Peyer's patch (tissue), 4 donors: ENCODE measurements around the gene FREM3. TPM values are rescaled to one million over a fixed set of nuclear protein-coding genes. Genes with fewer than 3 reads are reported as not detected.
"Not testable (repeated sequence)": the region's sequence is repeated elsewhere in the genome, so short reads cannot be mapped to it uniquely, and the experiment has no call there.

Source experiments
- DNase-seq, 3 donors: peaks; one replicate each; pipeline ENCODE4 v3.0.0-alpha.2; 2017 to 2019
- H3K27ac ChIP-seq, 4 donors: fragments of 200-600 bp; sonication (generic); one replicate each; pipeline ENCODE4 v1.5.1; 2016 to 2019
- H3K27me3 ChIP-seq, 2 donors: fragments of 200-600 bp; sonication (generic); one replicate each; pipeline ENCODE4 v1.5.1; 2019
- H3K36me3 ChIP-seq, 3 donors: fragments of 200-600 bp; sonication (generic); one replicate each; pipeline ENCODE4 v1.5.1; 2016 to 2019
- H3K4me1 ChIP-seq, 4 donors: fragments of 200-600 bp; sonication (generic); one replicate each; pipeline ENCODE4 v1.5.1; 2016 to 2019
- H3K4me3 ChIP-seq, 4 donors: fragments of 200-600 bp; sonication (generic); 1 replicate in 3 of 4; 2 replicates in 1 of 4; pipeline ENCODE4 v1.5.1; 2016 to 2019; ENCODE audit warnings: mild to moderate bottlenecking in 1 of 4
- H3K9me3 ChIP-seq, 4 donors: fragments of 200-600 bp; sonication (generic); one replicate each; pipeline ENCODE4 v1.5.1; 2016 to 2019; ENCODE audit warnings: mild to moderate bottlenecking in 1 of 4
- CTCF ChIP-seq, 6 experiments: fragments of 450-650 bp in 4 of 6; fragments of 200-600 bp in 2 of 6; sonication (generic) in 1 of 6; IDR thresholded peaks; one replicate each; pipeline ENCODE4 v1.5.1; 2017 to 2019; ENCODE audit warnings: antibody characterized with exemption in 6 of 6, mild to moderate bottlenecking in 3 of 6, moderate library complexity in 1 of 6
- POLR2A ChIP-seq, 2 donors: fragments of 450-650 bp; IDR thresholded peaks; one replicate each; pipeline ENCODE4 v1.5.1; 2017; ENCODE audit warnings: antibody characterized with exemption in 2 of 2, mild to moderate bottlenecking in 2 of 2, moderate library complexity in 2 of 2
- total RNA-seq, 4 donors: library from RNA; depleted of rRNA; stranded (reverse); fragments of >200 nt; gene quantifications; one replicate each; pipeline ENCODE4 v1.1.0, GENCODE V29; 2016

The FREM3 gene
- total RNA-seq, 4 donors from 2014 or later, result 0.83 TPM; not detected in 3

GRCh38 chr4:143728166-143728565, 27.7 kb upstream of the FREM3 start:
- Histone ChIP-seq H3K4me3 (no peak overlapping the region), H3K27me3 (no peaks in the 10 kb centered on the region), H3K9me3 (no peaks in the 10 kb centered on the region), H3K27ac (no peak overlapping the region), H3K4me1 (no peaks in the 10 kb centered on the region), H3K36me3 (no peaks in the 10 kb centered on the region)
- TF ChIP-seq CTCF (IDR thresholded peaks at IDR 0.05) (no peak), POLR2A (IDR thresholded peaks at IDR 0.05) (no peak)
- no peak for DNase-seq

GRCh38 chr4:143726714-143727113, 26.2 kb upstream of the FREM3 start:
- Histone ChIP-seq H3K9me3 (no peaks in the 10 kb centered on the region), H3K4me1 (no peaks in the 10 kb centered on the region), H3K4me3 (no peak overlapping the region), H3K36me3 (no peaks in the 10 kb centered on the region), H3K27ac (no peak overlapping the region), H3K27me3 (no peaks in the 10 kb centered on the region)
- TF ChIP-seq POLR2A (IDR thresholded peaks at IDR 0.05), result no peak
- TF ChIP-seq CTCF (IDR thresholded peaks at IDR 0.05), result no peak
- no peak for DNase-seq

GRCh38 chr4:143721317-143721716, 20.8 kb upstream of the FREM3 start:
- Histone ChIP-seq H3K27ac (no peak overlapping the region), H3K27me3 (no peaks in the 10 kb centered on the region), H3K4me1 (no peaks in the 10 kb centered on the region), H3K36me3 (no peaks in the 10 kb centered on the region), H3K9me3 (no peaks in the 10 kb centered on the region), H3K4me3 (no peak overlapping the region)
- no peak for TF ChIP-seq CTCF (IDR thresholded peaks at IDR 0.05)
- TF ChIP-seq POLR2A (IDR thresholded peaks at IDR 0.05), result no peak
- DNase-seq, result no peak

- not testable (repeated sequence) for H3K4me1 ChIP-seq, H3K27me3 ChIP-seq, H3K36me3 ChIP-seq, H3K9me3 ChIP-seq, DNase-seq, H3K4me3 ChIP-seq, H3K27ac ChIP-seq
These were observed 18.3 kb upstream of the FREM3 start for GRCh38 chr4:143718748-143719147.

GRCh38 chr4:143713955-143714625, 13.6 kb upstream of the FREM3 start:
- DNase-seq, result no peak
- Histone ChIP-seq H3K36me3 (no peaks in the 10 kb centered on the region), H3K9me3 (no peaks in the 10 kb centered on the region), H3K27me3 (no peaks in the 10 kb centered on the region), H3K27ac (no peak overlapping the region), H3K4me3 (no peak overlapping the region), H3K4me1 (no peaks in the 10 kb centered on the region)
- TF ChIP-seq CTCF (IDR thresholded peaks at IDR 0.05), result no peak
- TF ChIP-seq POLR2A (IDR thresholded peaks at IDR 0.05), result no peak

GRCh38 chr4:143713553-143713952, 13.1 kb upstream of the FREM3 start:
- no peaks in the 10 kb centered on the region for H3K9me3 ChIP-seq
- no peaks in the 10 kb centered on the region for H3K36me3 ChIP-seq
- no peak overlapping the region for H3K4me3 ChIP-seq
- H3K27me3 ChIP-seq, result no peaks in the 10 kb centered on the region
- no peaks in the 10 kb centered on the region for H3K4me1 ChIP-seq
- TF ChIP-seq POLR2A (IDR thresholded peaks at IDR 0.05), result no peak
- TF ChIP-seq CTCF (IDR thresholded peaks at IDR 0.05), result no peak
- no peak for DNase-seq
- H3K27ac ChIP-seq, result no peak overlapping the region
